Muscle layer of colon (tissue), 2 donors: ENCODE measurements around the gene RGS6.

Experiments
- H3K27ac ChIP-seq: one replicate; pipeline ENCODE4 v1.7.0; 2013; ENCODE audit warnings: low read depth, mild to moderate bottlenecking, low read length, moderate library complexity
- H3K27me3 ChIP-seq, 2 donors: one replicate each; pipeline ENCODE4 v1.7.0; 2013; ENCODE audit warnings: low read length in 2 of 2, mild to moderate bottlenecking in 2 of 2; ENCODE audit not compliant: insufficient read depth in 2 of 2, control insufficient read depth in 1 of 2
- H3K36me3 ChIP-seq: one replicate; pipeline ENCODE4 v1.7.0; 2013; ENCODE audit warnings: mild to moderate bottlenecking, low read length; ENCODE audit not compliant: insufficient read depth
- H3K4me1 ChIP-seq: one replicate; pipeline ENCODE4 v1.7.0; 2013; ENCODE audit warnings: mild to moderate bottlenecking, low read length; ENCODE audit not compliant: insufficient read depth
- H3K4me3 ChIP-seq, 2 donors: one replicate each; pipeline ENCODE4 v1.7.0; 2013; ENCODE audit warnings: low read length in 2 of 2, low read depth in 1 of 2, mild to moderate bottlenecking in 1 of 2, moderate library complexity in 1 of 2
- H3K9ac ChIP-seq: one replicate; pipeline ENCODE4 v1.7.0; 2013; ENCODE audit warnings: low read length
- H3K9me3 ChIP-seq: one replicate; pipeline ENCODE4 v1.7.0; 2013; ENCODE audit warnings: mild to moderate bottlenecking, low read length
- donor health status: abdominal sarcoma.
- donor health status: Adenocarcinoma of cecum.

Gene RGS6

GRCh38 chr14:72605096-72605920 lies 673.1 kb downstream of the RGS6 start:
- Histone ChIP-seq H3K36me3 (no peaks in the 10 kb centered on the region), H3K4me1 (no peaks in the 10 kb centered on the region), H3K27me3 (no peaks in the 10 kb centered on the region), H3K9me3 (no peaks in the 10 kb centered on the region), H3K4me3 (no peak overlapping the region), H3K9ac (no peak overlapping the region), H3K27ac (no peak overlapping the region)

GRCh38 chr14:72605921-72606220 lies 673.6 kb downstream of the RGS6 start:
- H3K9ac ChIP-seq: no peak overlapping the region
- no peak overlapping the region for H3K27ac ChIP-seq
- no peaks in the 10 kb centered on the region for H3K9me3 ChIP-seq
- no peaks in the 10 kb centered on the region for H3K36me3 ChIP-seq
- no peak overlapping the region for H3K4me3 ChIP-seq
- no peaks in the 10 kb centered on the region for H3K27me3 ChIP-seq
- H3K4me1 ChIP-seq: no peaks in the 10 kb centered on the region

GRCh38 chr14:72606879-72607278 lies 674.6 kb downstream of the RGS6 start:
- Histone ChIP-seq H3K4me3 (no peak overlapping the region), H3K9me3 (no peaks in the 10 kb centered on the region), H3K27me3 (no peaks in the 10 kb centered on the region), H3K9ac (no peak overlapping the region), H3K36me3 (no peaks in the 10 kb centered on the region), H3K4me1 (no peaks in the 10 kb centered on the region), H3K27ac (no peak overlapping the region)

GRCh38 chr14:72607386-72608130 lies 675.3 kb downstream of the RGS6 start:
- no peak overlapping the region for H3K27ac ChIP-seq
- H3K4me1 ChIP-seq: no peaks in the 10 kb centered on the region
- H3K36me3 ChIP-seq: no peaks in the 10 kb centered on the region
- no peak overlapping the region for H3K4me3 ChIP-seq
- no peak overlapping the region for H3K9ac ChIP-seq
- no peaks in the 10 kb centered on the region for H3K9me3 ChIP-seq
- no peaks in the 10 kb centered on the region for H3K27me3 ChIP-seq

GRCh38 chr14:72608391-72609204 lies 676.4 kb downstream of the RGS6 start:
- Histone ChIP-seq H3K4me3 (no peak overlapping the region), H3K9ac (no peak overlapping the region), H3K27me3 (no peaks in the 10 kb centered on the region), H3K9me3 (no peaks in the 10 kb centered on the region), H3K4me1 (no peaks in the 10 kb centered on the region), H3K36me3 (no peaks in the 10 kb centered on the region), H3K27ac (no peak overlapping the region)

- Histone ChIP-seq H3K36me3 (no peaks in the 10 kb centered on the region), H3K4me3 (no peak overlapping the region), H3K4me1 (no peaks in the 10 kb centered on the region), H3K9ac (no peak overlapping the region), H3K27me3 (no peaks in the 10 kb centered on the region), H3K9me3 (no peaks in the 10 kb centered on the region), H3K27ac (no peak overlapping the region)
Observed at GRCh38 chr14:72609205-72609916, 677.1 kb downstream of the RGS6 start.

GRCh38 chr14:72610096-72610830 lies 678.0 kb downstream of the RGS6 start:
- Histone ChIP-seq H3K27ac (no peak overlapping the region), H3K27me3 (no peaks in the 10 kb centered on the region), H3K9me3 (no peaks in the 10 kb centered on the region), H3K4me3 (no peak overlapping the region), H3K9ac (no peak overlapping the region), H3K4me1 (no peaks in the 10 kb centered on the region), H3K36me3 (no peaks in the 10 kb centered on the region)

GRCh38 chr14:72610831-72611200 lies 678.6 kb downstream of the RGS6 start:
- H3K9me3 ChIP-seq: no peaks in the 10 kb centered on the region
- no peak overlapping the region for H3K4me3 ChIP-seq
- no peak overlapping the region for H3K27ac ChIP-seq
- H3K9ac ChIP-seq: no peak overlapping the region
- no peaks in the 10 kb centered on the region for H3K36me3 ChIP-seq
- no peaks in the 10 kb centered on the region for H3K27me3 ChIP-seq
- H3K4me1 ChIP-seq: peaks cover 2% of the 10 kb centered on the region

- Histone ChIP-seq H3K27ac (no peak overlapping the region), H3K4me1 (peaks cover 9% of the 10 kb centered on the region), H3K9ac (no peak overlapping the region), H3K4me3 (no peak overlapping the region), H3K27me3 (no peaks in the 10 kb centered on the region), H3K36me3 (no peaks in the 10 kb centered on the region), H3K9me3 (no peaks in the 10 kb centered on the region)
Observed at GRCh38 chr14:72611506-72611905, 679.3 kb downstream of the RGS6 start.

- Histone ChIP-seq H3K9me3 (no peaks in the 10 kb centered on the region), H3K27me3 (no peaks in the 10 kb centered on the region), H3K36me3 (no peaks in the 10 kb centered on the region), H3K4me3 (no peak overlapping the region), H3K9ac (no peak overlapping the region), H3K4me1 (peaks cover 15% of the 10 kb centered on the region), H3K27ac (no peak overlapping the region)
Observed at GRCh38 chr14:72612041-72612440, 679.8 kb downstream of the RGS6 start.
